Lung microvascular endothelial cell (primary cell): ENCODE data around the gene PIEZO1. TPM values are rescaled to one million over a fixed set of nuclear protein-coding genes. Genes with fewer than 3 reads are reported as not detected.
A peak's percentile ranks its signal among the peaks of the same experiment; 100 is the strongest.
"Not testable (repeated sequence)": the region's sequence is repeated elsewhere in the genome, so short reads cannot be mapped to it uniquely, and the experiment has no call there.

Experiments used
- DNase-seq, 2 donors: peaks; one replicate each; pipeline versions ENCODE4 v3.0.0 to v3.0.0-alpha.2; 2010; ENCODE audit warnings: low read depth in 2 of 2
- total RNA-seq: library from RNA; depleted of rRNA; stranded (reverse); fragments of >200 nt; gene quantifications from 2 replicates; pipeline ENCODE4 v1.2.1, GENCODE V29; 2014

PIEZO1 gene, protein sequence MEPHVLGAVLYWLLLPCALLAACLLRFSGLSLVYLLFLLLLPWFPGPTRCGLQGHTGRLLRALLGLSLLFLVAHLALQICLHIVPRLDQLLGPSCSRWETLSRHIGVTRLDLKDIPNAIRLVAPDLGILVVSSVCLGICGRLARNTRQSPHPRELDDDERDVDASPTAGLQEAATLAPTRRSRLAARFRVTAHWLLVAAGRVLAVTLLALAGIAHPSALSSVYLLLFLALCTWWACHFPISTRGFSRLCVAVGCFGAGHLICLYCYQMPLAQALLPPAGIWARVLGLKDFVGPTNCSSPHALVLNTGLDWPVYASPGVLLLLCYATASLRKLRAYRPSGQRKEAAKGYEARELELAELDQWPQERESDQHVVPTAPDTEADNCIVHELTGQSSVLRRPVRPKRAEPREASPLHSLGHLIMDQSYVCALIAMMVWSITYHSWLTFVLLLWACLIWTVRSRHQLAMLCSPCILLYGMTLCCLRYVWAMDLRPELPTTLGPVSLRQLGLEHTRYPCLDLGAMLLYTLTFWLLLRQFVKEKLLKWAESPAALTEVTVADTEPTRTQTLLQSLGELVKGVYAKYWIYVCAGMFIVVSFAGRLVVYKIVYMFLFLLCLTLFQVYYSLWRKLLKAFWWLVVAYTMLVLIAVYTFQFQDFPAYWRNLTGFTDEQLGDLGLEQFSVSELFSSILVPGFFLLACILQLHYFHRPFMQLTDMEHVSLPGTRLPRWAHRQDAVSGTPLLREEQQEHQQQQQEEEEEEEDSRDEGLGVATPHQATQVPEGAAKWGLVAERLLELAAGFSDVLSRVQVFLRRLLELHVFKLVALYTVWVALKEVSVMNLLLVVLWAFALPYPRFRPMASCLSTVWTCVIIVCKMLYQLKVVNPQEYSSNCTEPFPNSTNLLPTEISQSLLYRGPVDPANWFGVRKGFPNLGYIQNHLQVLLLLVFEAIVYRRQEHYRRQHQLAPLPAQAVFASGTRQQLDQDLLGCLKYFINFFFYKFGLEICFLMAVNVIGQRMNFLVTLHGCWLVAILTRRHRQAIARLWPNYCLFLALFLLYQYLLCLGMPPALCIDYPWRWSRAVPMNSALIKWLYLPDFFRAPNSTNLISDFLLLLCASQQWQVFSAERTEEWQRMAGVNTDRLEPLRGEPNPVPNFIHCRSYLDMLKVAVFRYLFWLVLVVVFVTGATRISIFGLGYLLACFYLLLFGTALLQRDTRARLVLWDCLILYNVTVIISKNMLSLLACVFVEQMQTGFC (N-terminal part only)
- total RNA-seq = 227 and 460 TPM in 2 replicates

GRCh38 chr16:88785106-88785924 lies at the start of gene PIEZO1:
Gene PIEZO1 (minus strand): TSS chr16:88785220. CDS start chr16:88784964, 256 bp downstream.
- DNase-seq = peak; percentile 69 to 83

DNA sequence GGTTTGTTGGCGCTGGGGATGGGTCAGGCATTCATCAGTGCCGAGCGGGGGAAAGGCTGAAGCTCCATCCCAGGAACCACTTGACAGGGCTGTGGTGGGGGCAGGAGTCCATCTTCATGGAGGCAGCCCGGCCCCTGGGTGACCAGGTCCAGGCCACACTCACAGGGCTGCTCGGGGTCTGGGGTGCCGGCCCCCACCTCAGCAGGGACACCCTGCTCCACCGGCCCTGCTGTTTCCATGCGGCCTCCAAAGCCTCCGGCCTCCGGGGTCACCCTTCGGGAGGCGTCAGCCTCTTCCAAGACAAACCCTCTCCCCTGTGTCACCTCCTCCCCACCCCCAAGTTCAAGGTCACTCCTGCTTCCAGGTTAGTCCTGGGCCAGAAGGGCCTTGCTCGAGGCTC lies 49.6 kb upstream of the PIEZO1 start:
- DNase-seq = no peak

DNA sequence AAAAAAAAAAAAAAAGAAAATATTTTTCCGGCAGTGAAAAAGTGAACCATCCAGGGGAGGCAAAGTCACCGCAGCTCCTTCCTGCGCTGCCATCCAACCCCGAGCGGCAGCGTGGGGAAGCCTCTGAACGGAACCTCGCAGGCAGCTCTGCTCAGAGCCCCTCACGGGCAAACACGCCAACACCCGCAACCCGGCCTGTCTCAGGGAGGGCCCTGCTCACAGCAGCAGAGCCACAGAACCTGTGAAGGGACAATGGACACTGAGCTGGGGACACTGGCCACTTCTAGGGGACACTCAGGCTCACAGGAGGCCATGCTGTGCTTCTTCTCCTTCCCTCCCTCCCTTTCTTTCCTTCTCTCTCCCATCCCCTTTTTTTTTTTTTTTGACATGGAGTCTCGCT lies 48.1 kb upstream of the PIEZO1 start:
- no peak for DNase-seq

GRCh38 chr16:88831838-88832237 lies 46.8 kb upstream of the PIEZO1 start:
- DNase-seq = no peak

DNA sequence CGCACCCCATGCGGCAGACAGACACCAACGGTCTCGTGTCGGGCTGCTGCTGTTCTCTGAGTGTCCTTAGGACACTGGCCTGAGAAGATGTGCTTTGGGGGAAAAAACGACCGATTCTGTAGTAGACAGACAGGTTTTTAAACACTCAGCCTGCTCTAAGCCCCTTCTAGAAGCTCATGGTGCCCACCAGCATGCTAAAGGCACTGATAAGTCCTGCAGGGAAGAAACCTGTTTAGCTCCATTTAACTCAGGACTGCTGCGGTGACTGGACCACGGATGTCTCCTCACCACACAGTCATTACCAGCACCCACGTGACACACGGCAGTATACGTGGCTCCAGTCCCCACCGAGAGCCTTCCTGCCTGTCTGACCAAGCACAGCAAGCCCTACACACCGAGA lies 45.8 kb upstream of the PIEZO1 start:
- DNase-seq = no peak

GRCh38 chr16:88830258-88830657 lies 45.2 kb upstream of the PIEZO1 start:
- no peak for DNase-seq

GRCh38 chr16:88828711-88829110 lies 43.7 kb upstream of the PIEZO1 start:
- DNase-seq = no peak

DNA sequence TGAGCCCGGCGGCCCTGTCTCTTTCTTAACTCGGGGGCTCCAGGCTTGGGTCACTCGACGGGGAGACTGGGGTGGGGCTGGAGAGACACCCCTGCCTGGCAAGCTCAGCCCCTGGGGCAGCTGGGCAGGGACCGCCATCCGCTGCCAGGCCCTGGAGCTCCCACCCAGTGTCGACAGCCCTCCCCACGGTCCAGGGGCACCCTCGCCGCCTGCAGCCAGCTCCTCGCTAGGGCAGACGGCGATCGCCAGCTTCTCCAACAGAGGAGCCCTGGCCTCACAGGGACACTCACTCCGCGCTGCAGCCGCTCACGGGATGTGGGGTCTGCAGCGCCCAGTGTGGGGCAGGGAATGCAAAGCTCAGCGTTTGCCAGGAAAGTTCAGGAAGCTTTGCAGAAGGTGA lies 42.7 kb upstream of the PIEZO1 start:
- DNase-seq = no peak

GRCh38 chr16:88826070-88826840 lies 41.2 kb upstream of the PIEZO1 start:
- no peak for DNase-seq

DNA sequence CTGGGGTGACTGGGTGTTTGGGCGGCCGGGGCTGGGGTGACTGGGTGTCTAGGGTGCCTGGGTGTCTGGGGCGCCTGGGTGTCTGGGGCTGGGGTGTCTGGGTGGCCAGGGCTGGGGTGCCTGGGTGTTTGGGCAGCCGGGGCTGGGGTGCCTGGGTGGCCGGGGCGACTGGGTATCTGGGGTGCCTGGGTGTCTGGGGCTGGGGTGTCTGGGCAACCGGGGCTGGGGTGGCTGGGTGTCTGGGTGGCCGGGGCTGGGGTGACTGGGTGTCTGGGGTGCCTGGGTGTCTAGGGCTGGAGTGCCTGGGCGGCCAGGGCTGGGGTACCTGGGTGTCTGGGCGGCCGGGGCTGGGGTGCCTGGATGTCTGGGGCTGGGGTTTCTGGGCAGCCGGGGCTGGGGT lies 40.1 kb upstream of the PIEZO1 start:
- DNase-seq = no peak

- no peak for DNase-seq
Observed at GRCh38 chr16:88824256-88825077, 39.4 kb upstream of the PIEZO1 start.

- DNase-seq = not testable (repeated sequence)
Observed at GRCh38 chr16:88823646-88824045, 38.6 kb upstream of the PIEZO1 start.

DNA sequence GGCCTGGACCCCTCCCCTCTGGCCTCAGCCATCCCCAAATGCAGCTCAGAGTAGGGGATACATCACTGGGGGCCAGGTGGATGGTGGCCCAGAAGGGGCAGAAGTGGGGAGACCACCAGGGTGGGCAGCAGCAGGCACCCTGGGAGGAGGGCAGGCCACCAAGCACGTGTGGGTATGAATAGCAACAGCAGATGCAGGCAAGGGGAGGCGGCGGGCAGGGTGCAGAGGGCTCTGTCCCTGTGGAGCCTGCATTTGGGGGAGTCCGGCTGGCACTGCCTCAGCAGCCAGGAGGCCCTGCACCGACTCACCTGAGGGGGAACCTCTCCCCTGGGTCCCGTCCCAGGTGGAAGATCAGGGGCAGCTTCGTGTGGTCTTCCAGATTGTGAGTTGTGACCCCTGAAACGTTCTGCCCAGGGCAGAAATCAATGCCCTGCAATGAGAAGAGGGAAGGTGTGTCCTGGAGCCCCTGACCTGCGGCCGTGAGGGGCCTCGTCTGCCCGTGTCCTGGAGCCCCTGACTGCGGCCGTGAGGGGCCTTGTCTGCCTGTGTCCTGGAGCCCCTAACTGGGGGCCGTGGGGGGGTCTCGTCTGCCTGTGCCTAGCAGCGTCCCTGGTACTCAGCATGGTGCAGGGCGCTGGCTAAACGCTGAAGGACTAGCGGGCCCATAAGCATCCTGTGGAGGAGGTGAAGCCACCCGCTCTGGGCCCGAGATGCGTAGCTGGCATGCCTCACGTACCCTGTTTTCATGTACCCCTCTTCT lies 37.4 kb upstream of the PIEZO1 start:
- DNase-seq = no peak

DNA sequence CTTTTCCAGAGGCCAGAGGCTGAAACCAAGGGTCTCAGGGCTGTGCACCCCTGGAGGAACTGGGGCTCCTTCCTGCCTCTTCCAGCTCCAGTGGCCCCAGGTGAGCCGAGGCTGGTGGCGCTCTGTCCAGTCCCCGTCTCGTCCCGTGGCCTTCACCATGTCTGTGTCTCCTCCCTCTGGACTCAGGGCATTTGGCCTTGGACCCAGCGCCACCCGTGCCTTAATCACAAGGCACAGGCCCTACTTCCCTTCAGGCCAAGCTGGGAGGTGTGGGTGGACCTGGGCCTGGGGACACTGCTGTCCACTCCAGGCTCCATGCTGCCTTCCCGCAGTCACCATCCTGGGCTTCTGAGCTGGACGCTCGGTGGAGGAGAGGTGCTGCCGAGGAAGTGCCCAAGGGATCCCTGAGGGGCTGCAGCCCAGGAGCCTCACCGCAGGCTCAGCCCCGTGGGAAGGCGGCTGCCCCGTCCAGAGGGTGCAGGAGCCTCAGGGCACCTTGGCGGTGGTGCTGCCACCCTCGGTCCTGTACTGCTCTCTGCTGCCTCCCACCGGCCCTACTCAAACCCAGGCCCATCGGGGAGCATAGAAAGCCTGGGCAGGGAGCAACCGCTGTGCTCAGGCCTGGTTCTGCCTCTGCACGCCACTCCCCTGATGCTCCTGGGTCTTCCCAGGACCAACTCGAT lies 36.3 kb upstream of the PIEZO1 start:
- no peak for DNase-seq

- DNase-seq = no peak
Observed at GRCh38 chr16:88820385-88821025, 35.5 kb upstream of the PIEZO1 start.

GRCh38 chr16:88819126-88819525 lies 34.1 kb upstream of the PIEZO1 start:
- DNase-seq = no peak

DNA sequence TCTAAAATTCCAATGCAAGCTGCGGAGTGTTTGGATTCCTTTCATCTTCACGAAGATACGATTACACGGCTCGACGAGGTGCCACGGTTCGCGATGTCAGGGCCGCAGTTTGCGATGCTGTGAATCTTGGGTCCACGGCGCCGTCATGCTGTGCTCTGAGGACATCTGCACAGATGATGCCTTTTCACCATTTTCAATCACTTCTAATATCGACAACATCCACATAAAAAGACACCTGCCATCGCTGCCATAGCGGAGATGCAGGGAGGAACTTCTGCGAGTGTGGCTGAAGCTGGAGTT lies 33.5 kb upstream of the PIEZO1 start:
- no peak for DNase-seq
